ENCODE results near the gene GJA3.
A peak's percentile ranks its signal among the peaks of the same experiment; 100 is the strongest.

GJA3 gene

DNA sequence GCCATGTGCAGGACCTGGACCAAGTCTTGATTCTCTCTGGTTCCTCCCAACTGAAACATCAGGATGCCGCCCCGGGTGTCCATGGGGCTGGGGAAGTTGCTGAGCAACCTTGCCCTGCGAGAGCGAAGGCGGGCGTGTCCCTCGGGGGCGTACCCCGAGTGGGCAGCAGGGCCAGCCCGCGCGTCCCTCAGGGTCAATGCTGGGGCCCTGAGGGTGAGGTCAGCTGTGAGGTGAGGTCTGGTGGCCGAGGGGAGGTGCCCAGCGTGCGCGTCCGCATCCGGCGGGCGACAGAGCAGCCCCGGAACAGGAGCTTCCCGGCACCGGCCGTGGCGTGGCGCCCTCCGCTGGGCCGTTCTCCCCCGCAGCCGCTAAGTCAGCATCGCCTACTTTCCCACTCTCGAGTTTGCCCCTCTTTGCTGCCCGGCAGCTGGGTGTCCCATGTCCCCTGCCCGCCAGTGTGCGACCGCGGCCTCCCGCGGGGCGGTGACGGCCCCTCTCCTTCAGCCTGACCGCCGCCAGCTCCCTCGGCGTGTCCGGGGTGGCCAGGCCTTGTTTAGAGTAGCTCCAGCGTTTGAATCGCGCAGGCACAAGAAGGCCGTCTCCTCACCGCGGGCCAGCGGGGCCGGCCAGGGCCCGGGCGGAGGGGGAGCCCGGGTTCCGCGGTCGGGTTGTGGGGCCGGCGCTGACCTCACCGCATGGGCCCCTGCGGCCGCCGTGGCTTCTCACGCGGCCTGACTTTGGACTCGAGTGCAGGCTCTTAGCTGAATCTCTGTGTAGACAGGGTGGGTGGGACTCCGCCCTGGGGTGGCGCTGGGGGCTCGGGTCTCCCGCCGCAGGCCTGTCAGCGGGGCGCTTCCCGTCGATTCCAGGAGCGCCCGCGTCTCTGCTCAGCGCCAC, 33.0 kb downstream of the GJA3 start:
- peak in 1 of 3 experiments; percentile 10 for DNase-seq

DNA sequence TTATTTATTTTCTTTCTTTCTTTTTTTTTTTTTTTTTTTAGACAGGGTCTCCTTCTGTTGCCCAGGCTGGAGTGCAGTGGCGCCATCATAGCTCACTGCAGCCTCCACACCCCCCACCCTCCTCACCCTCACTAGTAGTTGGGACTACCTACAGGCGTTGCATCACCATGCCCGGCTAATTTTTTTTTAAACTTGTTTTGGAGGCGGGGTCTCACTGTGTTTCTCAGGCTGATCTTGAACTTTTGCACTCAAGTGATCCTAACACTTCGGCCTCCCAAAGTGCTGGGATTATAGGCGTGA, 33.6 kb downstream of the GJA3 start:
- DNase-seq: no peak

DNA sequence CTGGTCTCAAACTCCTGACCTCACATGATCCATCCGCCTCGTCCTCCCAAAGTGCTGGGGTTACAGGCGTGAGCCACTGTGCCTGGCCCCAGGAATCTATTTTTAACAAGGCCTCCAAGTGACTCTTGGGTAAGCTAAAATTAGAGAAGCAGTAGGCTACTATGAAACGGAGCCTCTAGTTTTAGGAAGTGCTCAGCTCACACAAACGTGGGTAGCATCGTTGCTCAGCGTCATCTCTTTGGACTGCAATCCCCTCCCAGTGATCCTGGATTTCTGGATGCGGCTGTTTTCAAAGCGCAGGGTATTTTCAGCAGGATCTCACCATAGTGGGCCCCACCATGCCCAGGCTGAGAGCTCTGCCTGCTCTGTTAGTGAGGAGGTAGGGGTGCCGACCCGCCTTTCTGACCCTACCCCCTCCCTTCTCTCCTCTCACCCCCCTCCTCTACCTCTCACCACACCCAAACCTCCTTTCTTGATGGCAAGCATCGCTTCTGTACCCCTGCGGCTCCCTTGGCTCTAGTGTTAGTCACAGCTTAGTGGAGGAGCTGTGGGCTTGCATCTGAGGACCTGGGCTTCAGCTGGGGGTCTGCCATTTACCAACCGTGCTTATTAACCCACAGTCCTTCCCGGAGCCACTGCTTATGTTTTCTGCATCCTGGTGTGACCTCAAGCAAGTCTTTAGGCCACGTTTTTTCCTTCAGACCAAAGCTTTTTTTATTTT, 34.2 kb downstream of the GJA3 start:
- DNase-seq: no peak

DNA sequence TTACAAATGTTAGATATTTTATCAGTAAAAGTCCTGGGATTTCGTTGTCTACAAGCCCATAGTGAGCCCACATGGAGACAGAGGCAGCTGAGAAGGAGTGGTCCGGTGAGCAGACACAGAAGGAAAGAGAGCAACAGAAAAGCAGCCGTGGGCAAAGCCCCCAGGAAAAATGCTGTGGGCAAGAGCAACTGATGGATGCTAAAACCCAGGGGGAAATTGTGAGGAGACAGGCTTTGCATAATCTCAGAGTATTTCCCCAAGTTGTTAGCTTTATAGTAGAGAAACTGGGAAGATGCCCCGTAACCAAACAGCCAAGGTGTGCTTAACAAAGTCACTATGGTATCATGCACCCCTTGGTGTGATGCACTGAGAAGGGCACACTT, 35.1 kb downstream of the GJA3 start:
- no peak for DNase-seq

DNA sequence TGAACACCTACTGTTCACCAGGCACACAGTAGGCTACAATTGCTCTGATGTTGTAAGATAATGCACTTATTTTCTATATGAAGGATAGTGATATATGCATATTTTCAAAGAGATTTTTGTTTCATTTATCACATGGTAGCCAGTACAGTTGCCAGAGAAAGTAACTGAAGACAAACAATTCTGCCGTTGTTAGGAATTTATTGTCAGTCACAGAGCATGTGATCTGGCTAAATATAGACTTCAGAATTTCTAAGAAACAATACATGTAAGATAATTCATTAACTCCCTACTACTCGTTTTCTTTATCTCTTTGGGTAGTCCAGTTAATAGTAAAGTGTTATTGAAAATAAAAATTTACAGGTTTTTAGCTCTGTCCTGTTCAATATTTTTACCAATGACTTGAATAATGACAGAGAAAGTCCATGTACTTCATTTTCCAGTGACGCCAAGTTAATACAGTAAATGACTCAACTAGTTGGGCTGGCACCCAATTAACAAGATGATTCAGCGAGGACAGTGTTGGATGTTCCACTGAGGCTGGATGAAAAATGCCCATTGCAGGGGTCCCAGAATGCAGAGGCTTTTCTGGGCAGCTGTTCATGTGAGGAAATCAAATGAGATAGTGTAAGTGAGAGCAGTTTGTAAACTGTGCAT, 35.6 kb downstream of the GJA3 start:
- DNase-seq: no peak

DNA sequence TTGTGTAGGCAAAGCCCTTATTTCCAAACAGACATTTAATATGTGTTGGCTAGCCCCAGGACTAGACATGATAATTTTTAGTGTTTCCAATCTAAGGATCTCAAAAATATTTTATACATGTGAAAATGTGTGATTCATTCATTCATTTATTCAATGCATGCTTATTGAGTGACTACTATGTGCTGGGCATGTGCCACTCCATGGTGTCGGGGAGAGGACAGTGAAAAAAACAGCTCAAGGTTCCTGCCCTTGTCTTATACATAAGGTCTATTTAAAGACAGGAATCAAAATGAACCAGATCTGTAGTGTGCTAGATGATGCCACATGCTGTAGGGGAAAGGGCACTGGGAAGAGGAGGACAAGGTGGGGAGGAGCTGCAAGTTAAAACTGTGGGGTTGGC, 36.5 kb downstream of the GJA3 start:
- no peak for DNase-seq

DNA sequence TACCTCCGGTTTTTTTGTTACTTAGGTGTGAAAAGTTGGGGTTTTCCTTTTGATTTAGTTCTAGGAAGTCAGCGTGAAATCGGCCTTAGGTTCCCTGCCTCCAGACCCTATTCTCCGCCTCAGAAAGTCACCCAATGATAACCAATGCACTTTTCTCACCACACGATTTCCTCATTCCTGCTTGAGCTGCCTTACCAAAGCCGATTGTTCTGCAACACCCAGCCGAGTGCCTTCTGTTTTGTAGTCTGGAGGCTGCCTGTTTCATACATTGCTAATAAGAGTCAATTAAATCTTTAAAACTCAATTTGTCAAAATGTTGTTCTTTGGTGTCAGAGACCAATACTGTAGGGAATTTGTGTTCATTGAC, 39.7 kb downstream of the GJA3 start:
- peak in 1 of 3 experiments; percentile 5 for DNase-seq

DNA sequence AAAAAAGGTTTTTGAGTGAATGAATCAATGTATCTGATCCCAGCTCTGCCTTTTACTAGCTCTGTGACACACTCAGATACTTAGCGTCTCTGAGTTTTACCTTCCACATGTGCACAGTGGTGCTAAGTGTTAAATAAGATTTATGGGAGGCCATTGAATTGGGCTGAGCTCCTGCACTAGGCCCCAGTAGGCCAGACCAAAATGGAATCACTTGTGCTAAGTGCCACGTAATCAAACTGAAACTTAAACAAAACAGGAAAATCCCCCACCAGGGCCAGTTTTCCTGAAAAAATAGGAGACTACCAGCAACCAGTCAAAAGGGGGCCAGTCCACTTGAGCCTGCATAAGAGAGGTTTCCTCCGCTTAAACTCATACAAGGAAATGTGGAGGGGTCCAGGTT, 40.9 kb downstream of the GJA3 start:
- DNase-seq: no peak

DNA sequence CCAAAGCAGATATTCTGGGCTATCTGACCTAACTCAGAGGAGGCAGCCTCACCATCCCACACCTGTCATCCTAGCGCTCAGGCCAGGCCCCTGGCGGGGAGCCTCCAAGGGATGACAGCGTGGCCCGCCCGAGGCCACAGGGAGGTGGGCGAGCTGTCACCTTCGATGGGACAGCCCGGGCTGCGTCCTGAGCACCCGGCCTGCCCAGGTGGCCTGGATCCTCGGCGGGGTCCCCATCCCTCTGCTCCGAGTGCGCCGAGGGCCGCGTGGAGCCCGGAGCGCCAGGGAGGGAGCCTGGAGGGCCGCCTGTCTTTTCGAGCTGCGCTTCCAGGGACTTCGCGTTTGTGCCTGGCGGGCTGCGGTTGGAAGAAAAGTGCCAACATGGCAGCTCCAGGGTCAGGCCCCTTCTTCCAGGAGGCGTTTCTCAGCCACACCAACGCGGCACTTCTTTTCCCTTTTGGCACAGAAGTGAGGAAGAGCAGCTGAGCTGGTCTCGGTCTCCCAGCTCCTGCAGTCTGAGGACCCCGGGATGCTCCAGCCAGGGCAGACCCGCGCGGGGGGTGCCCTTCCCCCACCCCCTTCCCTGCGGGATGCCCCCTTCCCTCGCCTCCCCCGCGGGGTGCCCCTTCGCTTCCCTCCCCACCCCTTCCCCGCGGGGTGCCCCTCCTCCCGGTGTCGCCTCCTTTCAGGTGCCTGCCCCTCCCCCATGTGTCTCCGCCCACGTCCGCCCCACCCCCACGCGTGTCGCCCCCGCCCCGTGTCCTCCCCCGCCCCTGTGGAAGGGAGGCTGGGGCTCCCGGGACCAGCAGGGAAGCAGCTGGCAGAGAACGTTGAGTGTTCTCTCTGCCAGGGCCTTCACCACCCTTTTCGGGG, 42.3 kb downstream of the GJA3 start:
- peak; percentile 18 to 63 (median 58) for DNase-seq

DNA sequence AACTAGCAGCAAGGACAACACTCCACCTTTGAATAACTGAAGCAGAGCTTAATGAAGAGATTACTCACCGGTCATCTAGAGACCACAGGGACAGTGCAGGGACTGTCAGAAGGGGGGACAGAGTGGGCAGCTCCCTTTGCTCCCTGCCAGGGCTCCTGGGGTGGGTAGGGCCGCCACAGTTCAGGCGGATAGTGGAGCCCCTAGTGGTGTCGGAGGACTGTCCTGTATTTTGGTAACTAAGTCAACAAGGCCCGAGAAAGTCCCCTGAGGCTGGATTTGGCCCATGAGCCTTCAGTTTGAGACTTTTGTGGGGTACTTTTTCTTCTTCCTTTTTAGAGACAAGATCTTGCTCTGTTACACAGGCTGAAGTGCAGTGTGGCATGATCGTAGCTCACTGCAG, 44.6 kb downstream of the GJA3 start:
- DNase-seq: no peak

DNA sequence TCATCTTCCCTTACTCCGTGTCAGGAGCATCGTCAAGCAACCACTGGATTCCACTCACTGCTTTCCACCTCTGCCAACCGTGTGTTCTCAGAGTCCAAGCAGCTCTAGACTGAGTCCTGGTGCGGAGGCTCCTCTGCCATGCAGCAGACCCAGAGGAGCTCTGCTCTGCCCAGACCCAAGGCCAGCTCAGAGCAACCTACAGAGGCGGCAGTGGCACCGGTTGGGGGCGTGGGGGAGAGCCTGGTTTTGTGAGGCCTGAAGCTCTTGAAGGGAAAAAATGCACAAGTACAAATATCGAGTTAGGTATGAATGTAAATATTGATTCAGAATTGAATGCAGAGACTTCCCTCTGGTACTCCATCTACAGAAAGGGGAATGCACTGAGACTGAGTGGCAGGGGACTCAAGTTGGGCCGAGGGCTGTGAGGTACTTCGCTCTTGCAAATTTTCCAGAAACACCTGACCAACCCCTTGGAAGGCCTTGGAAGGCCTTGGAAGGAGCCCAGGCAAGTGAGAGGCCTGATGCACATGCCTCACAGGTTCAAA, 46.7 kb downstream of the GJA3 start:
- DNase-seq: no peak

DNA sequence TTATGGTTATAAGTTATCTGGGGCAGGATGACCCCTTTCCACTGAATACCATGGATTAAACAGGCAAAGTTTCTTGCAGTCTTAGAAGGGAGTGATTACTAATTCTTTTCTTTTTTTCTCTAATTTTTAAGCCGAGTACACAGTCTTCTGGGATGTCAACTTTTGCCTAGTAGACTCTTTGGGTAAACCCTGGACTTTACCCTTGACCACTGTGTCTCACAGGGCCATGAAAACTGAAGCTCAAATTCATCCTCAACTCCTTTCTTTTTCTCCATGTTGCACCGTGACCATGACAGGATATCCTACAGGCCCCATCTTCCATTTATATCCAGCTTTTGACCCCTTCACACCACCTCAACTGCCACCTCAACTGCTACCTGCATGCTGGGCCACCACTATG, 51.8 kb downstream of the GJA3 start:
- DNase-seq: no peak

DNA sequence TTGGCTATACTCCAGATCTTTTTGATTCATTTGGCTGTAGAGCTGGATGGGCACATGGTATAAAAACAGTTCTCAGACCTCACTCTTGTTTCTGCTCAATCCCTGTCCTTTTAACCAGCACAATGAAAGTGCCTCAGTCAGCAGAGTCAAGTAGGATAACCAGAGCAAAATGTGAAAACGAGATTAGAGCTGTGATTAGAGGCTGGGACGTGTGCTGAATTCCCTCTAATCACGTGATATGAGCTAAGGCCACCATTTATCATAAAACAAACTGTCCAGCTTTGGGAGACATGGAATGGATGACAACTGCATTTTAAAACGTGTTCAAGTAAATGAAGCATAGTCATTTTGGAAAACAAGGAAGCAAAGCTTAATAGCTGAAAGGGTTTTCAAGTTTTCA, 54.1 kb downstream of the GJA3 start:
- DNase-seq: no peak

DNA sequence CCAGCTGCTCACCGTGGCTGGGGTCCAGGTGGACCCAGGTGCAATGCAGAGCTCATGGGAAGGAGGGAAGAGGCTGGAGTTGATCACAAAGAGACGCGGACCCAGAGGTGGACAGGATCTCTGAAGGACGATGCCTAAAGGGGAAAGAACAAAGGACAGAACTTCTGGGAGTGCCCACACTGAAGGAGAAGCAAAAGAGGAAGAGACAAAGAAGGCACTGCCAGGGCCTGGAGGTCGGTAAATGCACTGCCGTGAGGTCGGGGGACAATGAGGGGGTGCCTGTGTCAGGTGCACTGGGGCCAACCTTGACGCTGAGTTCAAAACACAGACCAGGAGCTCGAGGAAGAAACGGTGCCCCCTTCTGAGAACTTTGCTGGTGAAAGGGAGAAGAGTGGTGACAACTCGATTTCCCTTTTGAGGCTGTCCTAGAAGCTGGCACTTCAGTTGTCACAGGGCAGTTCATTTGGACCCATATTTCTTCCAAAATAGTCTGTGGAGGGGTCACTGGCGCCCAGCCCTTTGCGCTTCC, 55.6 kb downstream of the GJA3 start:
- no peak for DNase-seq

DNA sequence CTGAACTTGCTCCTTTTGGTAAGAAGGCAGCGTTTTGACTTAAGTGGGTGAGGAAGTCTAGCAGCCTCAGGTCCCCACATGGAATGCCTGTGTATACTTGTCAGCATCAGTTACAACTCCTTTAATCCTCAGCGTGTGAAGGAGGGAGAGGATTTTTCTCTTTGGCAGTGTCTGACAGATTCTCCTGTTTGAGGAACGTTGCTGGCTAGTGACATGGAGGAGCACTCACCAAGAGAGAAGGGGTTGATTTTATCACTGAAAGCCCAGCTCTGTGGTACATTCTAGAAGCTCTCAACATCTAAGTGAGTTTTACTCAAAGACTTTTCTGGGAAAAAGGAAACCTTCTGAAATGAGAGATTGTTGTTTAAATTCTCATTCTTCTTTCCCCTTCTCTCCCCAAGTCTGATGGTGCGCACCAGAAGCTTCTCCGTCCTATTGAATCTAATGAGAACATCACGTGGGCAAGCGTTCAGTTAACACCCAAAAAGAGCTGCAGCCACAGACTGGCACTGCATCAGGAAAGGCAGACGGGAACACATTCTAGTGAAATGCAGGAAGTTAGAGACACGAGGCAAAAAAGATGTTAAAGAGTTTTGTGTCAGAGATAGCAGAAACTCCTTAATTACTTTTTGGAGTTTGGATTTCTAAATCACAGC, 58.2 kb downstream of the GJA3 start:
- DNase-seq: no peak

DNA sequence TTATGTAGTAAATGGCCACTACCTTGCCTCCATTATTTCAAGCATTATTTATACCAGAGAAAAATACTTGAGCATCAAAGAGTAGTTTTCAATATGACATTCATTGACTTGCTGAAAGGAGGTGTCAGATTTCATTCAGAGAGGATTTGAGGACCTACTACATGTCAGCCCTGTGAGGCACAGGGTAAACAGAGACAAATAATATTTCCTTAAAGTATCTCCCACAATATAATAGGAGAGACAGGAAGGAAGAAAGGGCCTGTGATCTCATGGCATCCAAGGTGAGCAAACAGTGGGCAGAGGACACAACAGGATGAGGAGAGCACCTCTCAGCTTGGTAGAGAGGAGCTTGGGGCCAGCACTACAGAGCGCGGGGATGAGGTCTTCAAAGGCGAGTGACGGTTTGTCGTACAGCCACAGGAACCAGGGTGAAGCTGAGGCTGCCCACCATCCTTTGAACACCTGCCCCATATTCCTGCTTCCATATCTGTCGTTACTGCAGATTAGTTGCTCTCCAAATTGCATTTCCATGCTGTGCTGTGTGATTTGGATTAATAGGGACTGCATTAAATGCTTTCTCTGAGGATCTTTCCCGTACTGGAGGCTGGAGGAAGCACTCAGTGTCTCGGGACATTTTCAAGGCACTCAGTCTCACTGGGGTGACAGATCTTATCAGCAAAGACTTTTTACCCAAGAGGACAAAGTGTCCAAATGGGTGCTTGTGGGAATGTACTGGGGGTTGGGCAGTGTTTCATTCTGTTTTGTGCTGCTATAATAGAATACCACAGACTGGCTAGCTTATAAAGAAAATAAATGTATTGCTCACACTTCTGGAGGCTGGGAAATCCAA, 59.2 kb downstream of the GJA3 start:
- peak in 2 of 3 experiments; percentile 2 to 12 for DNase-seq

DNA sequence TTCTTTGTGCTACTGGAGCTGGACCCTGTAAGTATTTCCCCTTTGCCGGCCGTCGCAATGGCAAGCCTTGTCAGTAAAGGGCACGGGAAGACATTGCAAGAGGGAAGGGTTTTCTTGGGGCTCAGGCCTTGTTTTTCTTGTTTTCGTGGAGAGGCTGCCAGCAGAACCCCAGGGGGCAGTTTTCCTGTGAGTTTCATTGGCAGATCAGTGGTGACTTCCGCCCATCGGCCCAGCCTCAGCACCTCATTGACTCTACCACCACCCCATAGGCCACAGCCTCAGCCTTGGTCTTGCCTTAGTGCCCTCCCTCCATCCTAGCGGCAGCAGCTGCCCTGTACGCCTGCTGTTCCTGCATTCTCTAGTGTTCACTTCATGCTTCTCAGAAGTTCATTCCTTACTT, 61.5 kb downstream of the GJA3 start:
- DNase-seq: no peak

DNA sequence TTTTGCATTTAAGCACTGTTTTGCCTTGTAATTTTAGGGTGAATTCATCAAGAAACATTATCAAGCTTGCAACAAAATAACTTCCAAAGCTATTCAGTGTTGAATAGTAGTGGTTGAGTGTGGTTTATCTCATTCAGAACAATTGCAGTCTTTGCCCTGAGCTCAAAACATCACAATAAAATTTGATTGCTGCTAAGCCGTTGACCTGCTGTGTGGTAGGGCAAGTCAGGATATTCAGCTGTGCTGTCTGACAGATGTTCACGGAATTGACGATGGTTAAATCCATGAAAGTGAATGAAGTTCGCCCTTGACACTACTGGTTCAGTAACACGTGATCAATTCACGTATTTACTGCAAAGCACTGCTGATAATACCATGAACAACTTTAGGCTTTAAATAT, 66.9 kb downstream of the GJA3 start:
- no peak for DNase-seq

DNA sequence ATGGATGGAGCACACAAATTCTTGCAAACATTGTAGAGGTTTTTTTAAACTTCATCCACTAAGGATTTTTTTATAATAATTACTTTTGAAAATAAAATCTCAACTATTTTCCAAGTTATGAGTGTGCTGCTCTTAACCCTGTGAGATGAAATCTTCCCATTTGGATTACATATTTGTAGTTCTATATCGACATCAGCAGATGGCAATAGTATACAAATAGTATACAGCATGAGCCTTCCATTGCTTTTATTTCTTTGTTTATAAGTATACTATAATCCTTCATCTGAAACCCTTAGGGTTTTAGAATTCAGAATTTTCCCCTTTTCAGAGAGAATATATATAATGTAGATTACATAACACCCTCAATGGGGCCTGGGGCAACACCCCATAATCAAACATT, 70.5 kb downstream of the GJA3 start:
- DNase-seq: peak in 1 of 3 experiments; percentile 1

Data from NCI-H1417 (cell line).